ENCODE results near the gene CABYR. TPM values are rescaled to one million over a fixed set of nuclear protein-coding genes. Genes with fewer than 3 reads are reported as not detected.
A peak's percentile ranks its signal among the peaks of the same experiment; 100 is the strongest.

CABYR gene
- polyA plus RNA-seq, 1 of the 3 experiments (the other 2 are of a cell fraction) = 15.2 TPM

GRCh38 chr18:24104486-24104885 lies 34.4 kb upstream of the CABYR start:
- POLR2A ChIA-PET = interaction anchor here (1.0 kb wide), 1 partner anchor 34 kb away, joined by 3 read pairs; the partner anchor contains the start of gene CABYR
- no peak for DNase-seq
- H3F3A ChIP-seq (replicated peaks; ENCODE audit: insufficient read depth) = peaks cover 5% of the 10 kb centered on the region
- WGBS (ENCODE audit: low lambda C conversion rate) = 90% methylated on average over 4 of the region's 4 CpGs
- no peaks in the 10 kb centered on the region for H3K79me2 ChIP-seq (ENCODE audit: insufficient read depth)
- no peaks in the 10 kb centered on the region for H3K9me2 ChIP-seq
- H3K4me1 ChIP-seq (ENCODE audit: control insufficient read depth in 1 of 2, insufficient read depth in 2 of 2, low read depth in 1 of 2, low read length in 1 of 2) = peaks cover 0 to 13% of the 10 kb centered on the region in 2 experiments; a peak in 2 of 4 replicates
- H3K36me3 ChIP-seq (replicated peaks in 1 of 2; ENCODE audit: control insufficient read depth in 1 of 2, insufficient read depth in 2 of 2, low read length in 1 of 2) = no peaks in the 10 kb centered on the region
- CTCF ChIA-PET = interaction anchor here (0.7 to 1.0 kb wide), 3 partner anchors 15 to 1999 kb away, joined by 3 read pairs; no protein-coding TSS in a partner anchor
- no peaks in the 10 kb centered on the region for H3K9me3 ChIP-seq
- H3K4me2 ChIP-seq = no peak overlapping the region
- H3K27me3 ChIP-seq (ENCODE audit: insufficient read depth) = no peaks in the 10 kb centered on the region
- no peak overlapping the region for H3K4me3 ChIP-seq (ENCODE audit: low read depth in 2 of 2, low read length in 1 of 2)
- no peak overlapping the region for H2AFZ ChIP-seq (ENCODE audit: low read depth)
- H4K20me1 ChIP-seq (ENCODE audit: insufficient read depth) = no peaks in the 10 kb centered on the region
- H3K9ac ChIP-seq = no peak overlapping the region
- no peak for TF ChIP-seq TAF1 (IDR thresholded peaks at IDR 0.05; ENCODE audit: borderline replicate concordance, low read depth, low read length)
- TF ChIP-seq, protein P1, sequence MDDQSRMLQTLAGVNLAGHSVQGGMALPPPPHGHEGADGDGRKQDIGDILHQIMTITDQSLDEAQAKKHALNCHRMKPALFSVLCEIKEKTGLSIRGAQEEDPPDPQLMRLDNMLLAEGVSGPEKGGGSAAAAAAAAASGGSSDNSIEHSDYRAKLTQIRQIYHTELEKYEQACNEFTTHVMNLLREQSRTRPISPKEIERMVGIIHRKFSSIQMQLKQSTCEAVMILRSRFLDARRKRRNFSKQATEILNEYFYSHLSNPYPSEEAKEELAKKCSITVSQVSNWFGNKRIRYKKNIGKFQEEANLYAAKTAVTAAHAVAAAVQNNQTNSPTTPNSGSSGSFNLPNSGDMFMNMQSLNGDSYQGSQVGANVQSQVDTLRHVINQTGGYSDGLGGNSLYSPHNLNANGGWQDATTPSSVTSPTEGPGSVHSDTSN (IDR thresholded peaks at IDR 0.05) = no peak
- no peak for TF ChIP-seq EP300 (IDR thresholded peaks at IDR 0.05; ENCODE audit: borderline replicate concordance in 1 of 2, low read depth in 1 of 2, low read length in 1 of 2)
- TF ChIP-seq FOXJ3 (CRISPR knock-in tag; IDR thresholded peaks at IDR 0.05) = no peak
- TF ChIP-seq SMC3 (IDR thresholded peaks at IDR 0.05; ENCODE audit: low read depth, low read length) = no peak
- TF ChIP-seq, protein P2, sequence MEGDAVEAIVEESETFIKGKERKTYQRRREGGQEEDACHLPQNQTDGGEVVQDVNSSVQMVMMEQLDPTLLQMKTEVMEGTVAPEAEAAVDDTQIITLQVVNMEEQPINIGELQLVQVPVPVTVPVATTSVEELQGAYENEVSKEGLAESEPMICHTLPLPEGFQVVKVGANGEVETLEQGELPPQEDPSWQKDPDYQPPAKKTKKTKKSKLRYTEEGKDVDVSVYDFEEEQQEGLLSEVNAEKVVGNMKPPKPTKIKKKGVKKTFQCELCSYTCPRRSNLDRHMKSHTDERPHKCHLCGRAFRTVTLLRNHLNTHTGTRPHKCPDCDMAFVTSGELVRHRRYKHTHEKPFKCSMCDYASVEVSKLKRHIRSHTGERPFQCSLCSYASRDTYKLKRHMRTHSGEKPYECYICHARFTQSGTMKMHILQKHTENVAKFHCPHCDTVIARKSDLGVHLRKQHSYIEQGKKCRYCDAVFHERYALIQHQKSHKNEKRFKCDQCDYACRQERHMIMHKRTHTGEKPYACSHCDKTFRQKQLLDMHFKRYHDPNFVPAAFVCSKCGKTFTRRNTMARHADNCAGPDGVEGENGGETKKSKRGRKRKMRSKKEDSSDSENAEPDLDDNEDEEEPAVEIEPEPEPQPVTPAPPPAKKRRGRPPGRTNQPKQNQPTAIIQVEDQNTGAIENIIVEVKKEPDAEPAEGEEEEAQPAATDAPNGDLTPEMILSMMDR (IDR thresholded peaks at IDR 0.05) = no peak
- no peak for TF ChIP-seq FOXM1 (IDR thresholded peaks at IDR 0.05; ENCODE audit: low read depth)
- TF ChIP-seq, protein P3, sequence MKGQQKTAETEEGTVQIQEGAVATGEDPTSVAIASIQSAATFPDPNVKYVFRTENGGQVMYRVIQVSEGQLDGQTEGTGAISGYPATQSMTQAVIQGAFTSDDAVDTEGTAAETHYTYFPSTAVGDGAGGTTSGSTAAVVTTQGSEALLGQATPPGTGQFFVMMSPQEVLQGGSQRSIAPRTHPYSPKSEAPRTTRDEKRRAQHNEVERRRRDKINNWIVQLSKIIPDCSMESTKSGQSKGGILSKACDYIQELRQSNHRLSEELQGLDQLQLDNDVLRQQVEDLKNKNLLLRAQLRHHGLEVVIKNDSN (IDR thresholded peaks at IDR 0.05; ENCODE audit: borderline replicate concordance, low read depth) = no peak
- no peak for TF ChIP-seq RAD21 (IDR thresholded peaks at IDR 0.05; ENCODE audit: low read length)
- no peak for TF ChIP-seq MXI1 (IDR thresholded peaks at IDR 0.05; ENCODE audit: low read depth, low read length)
- TF ChIP-seq, protein P4, sequence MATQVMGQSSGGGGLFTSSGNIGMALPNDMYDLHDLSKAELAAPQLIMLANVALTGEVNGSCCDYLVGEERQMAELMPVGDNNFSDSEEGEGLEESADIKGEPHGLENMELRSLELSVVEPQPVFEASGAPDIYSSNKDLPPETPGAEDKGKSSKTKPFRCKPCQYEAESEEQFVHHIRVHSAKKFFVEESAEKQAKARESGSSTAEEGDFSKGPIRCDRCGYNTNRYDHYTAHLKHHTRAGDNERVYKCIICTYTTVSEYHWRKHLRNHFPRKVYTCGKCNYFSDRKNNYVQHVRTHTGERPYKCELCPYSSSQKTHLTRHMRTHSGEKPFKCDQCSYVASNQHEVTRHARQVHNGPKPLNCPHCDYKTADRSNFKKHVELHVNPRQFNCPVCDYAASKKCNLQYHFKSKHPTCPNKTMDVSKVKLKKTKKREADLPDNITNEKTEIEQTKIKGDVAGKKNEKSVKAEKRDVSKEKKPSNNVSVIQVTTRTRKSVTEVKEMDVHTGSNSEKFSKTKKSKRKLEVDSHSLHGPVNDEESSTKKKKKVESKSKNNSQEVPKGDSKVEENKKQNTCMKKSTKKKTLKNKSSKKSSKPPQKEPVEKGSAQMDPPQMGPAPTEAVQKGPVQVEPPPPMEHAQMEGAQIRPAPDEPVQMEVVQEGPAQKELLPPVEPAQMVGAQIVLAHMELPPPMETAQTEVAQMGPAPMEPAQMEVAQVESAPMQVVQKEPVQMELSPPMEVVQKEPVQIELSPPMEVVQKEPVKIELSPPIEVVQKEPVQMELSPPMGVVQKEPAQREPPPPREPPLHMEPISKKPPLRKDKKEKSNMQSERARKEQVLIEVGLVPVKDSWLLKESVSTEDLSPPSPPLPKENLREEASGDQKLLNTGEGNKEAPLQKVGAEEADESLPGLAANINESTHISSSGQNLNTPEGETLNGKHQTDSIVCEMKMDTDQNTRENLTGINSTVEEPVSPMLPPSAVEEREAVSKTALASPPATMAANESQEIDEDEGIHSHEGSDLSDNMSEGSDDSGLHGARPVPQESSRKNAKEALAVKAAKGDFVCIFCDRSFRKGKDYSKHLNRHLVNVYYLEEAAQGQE (IDR thresholded peaks at IDR 0.05; ENCODE audit: low read depth, low read length) = no peak
- TF ChIP-seq USF2 (IDR thresholded peaks at IDR 0.05; ENCODE audit: borderline replicate concordance, low read depth, low read length) = no peak
- no peak for TF ChIP-seq FOSL2 (IDR thresholded peaks at IDR 0.05; ENCODE audit: borderline replicate concordance, low read depth)
- no peak for TF ChIP-seq POLR2AphosphoS5 (IDR thresholded peaks at IDR 0.05; ENCODE audit: low read depth, low read length)
- no peak for TF ChIP-seq RXRA (IDR thresholded peaks at IDR 0.05; ENCODE audit: borderline replicate concordance, low read depth)
- TF ChIP-seq TEAD4 (IDR thresholded peaks at IDR 0.05; ENCODE audit: borderline replicate concordance, insufficient read depth) = no peak
- peak overlapping the region in 1 of 2 experiments; percentile 18; a peak in 1 of 4 replicates for H3K27ac ChIP-seq (ENCODE audit: low read depth in 2 of 2, low read length in 1 of 2)
